H9 (cell line): ENCODE measurements around the gene CACNA2D3. TPM values are rescaled to one million over a fixed set of nuclear protein-coding genes. Genes with fewer than 3 reads are reported as not detected.

ENCODE experiments used
- DNase-seq: peaks from one replicate; pipeline ENCODE4 v3.0.0-alpha.2; 2017
- H2AFZ ChIP-seq: one replicate; pipeline ENCODE4 v1.6.1; 2013; ENCODE audit warnings: mild to moderate bottlenecking, low read length, control low read depth, moderate library complexity
- H2AK5ac ChIP-seq: 2 replicates; pipeline ENCODE4 v1.6.1; 2013; ENCODE audit warnings: low read length, control low read depth, mixed read lengths; ENCODE audit not compliant: insufficient read length
- H2BK120ac ChIP-seq: one replicate; pipeline ENCODE4 v1.6.1; 2013; ENCODE audit warnings: low read depth, mild to moderate bottlenecking, low read length, control low read depth, inconsistent platforms; ENCODE audit not compliant: poor library complexity, severe bottlenecking
- H2BK12ac ChIP-seq: 2 replicates; pipeline ENCODE4 v1.6.1; 2013; ENCODE audit warnings: low read length, control low read depth, mixed read lengths, low read depth; ENCODE audit not compliant: insufficient read length
- H2BK15ac ChIP-seq: 2 replicates; pipeline ENCODE4 v1.6.1; 2013; ENCODE audit warnings: low read depth, low read length, control low read depth
- H2BK20ac ChIP-seq: one replicate; pipeline ENCODE4 v1.6.1; 2013; ENCODE audit warnings: low read depth, mild to moderate bottlenecking, low read length, control low read depth, inconsistent platforms; ENCODE audit not compliant: poor library complexity, severe bottlenecking
- H2BK5ac ChIP-seq: 2 replicates; pipeline ENCODE4 v1.6.1; 2013; ENCODE audit warnings: low read length, control low read depth, mixed read lengths; ENCODE audit not compliant: insufficient read length
- H3K14ac ChIP-seq: 2 replicates; pipeline ENCODE4 v1.6.1; 2013; ENCODE audit warnings: low read length, control low read depth; ENCODE audit not compliant: insufficient read depth
- H3K18ac ChIP-seq: 2 replicates; pipeline ENCODE4 v1.6.1; 2013; ENCODE audit warnings: low read depth, mild to moderate bottlenecking, mixed read lengths, low read length, control low read depth; ENCODE audit not compliant: insufficient read length
- H3K23ac ChIP-seq: 2 replicates; pipeline ENCODE4 v1.6.1; 2013; ENCODE audit warnings: low read length, control low read depth, mixed read lengths, low read depth; ENCODE audit not compliant: insufficient read length
- H3K23me2 ChIP-seq: 2 replicates; pipeline ENCODE4 v1.6.1; 2013; ENCODE audit warnings: low read depth, mild to moderate bottlenecking, mixed read lengths, low read length, control low read depth; ENCODE audit not compliant: insufficient read length, poor library complexity, severe bottlenecking
- H3K27ac ChIP-seq: 2 replicates; pipeline ENCODE4 v1.5.1; 2013; ENCODE audit warnings: low read length, control low read depth, mixed read lengths, low read depth; ENCODE audit not compliant: insufficient read length
- H3K27me3 ChIP-seq: 2 replicates; pipeline ENCODE4 v1.6.1; 2013; ENCODE audit warnings: low read length, control low read depth, inconsistent platforms; ENCODE audit not compliant: insufficient read depth
- H3K4ac ChIP-seq: 2 replicates; pipeline ENCODE4 v1.6.1; 2013; ENCODE audit warnings: low read depth, mild to moderate bottlenecking, control low read depth, inconsistent platforms, low read length, moderate library complexity
- H3K4me1 ChIP-seq: 2 replicates; pipeline ENCODE4 v1.6.1; 2013; ENCODE audit warnings: low read length, control low read depth, inconsistent platforms; ENCODE audit not compliant: insufficient read depth
- H3K4me2 ChIP-seq: 2 replicates; pipeline ENCODE4 v1.6.1; 2013; ENCODE audit warnings: low read length, control low read depth, mixed read lengths; ENCODE audit not compliant: insufficient read length, insufficient read depth
- H3K56ac ChIP-seq: 2 replicates; pipeline ENCODE4 v1.6.1; 2013; ENCODE audit warnings: low read depth, mild to moderate bottlenecking, mixed read lengths, low read length, control low read depth; ENCODE audit not compliant: insufficient read length
- H3K79me1 ChIP-seq: 2 replicates; pipeline ENCODE4 v1.6.1; 2013; ENCODE audit warnings: low read depth, mild to moderate bottlenecking, moderate library complexity, low read length, control low read depth, inconsistent platforms; ENCODE audit not compliant: insufficient read depth, poor library complexity, severe bottlenecking
- H3K79me2 ChIP-seq: 2 replicates; pipeline ENCODE4 v1.6.1; 2013; ENCODE audit warnings: low read length, control low read depth, inconsistent platforms; ENCODE audit not compliant: insufficient read depth
- H3K9ac ChIP-seq: 2 replicates; pipeline ENCODE4 v1.6.1; 2013; ENCODE audit warnings: low read length, control low read depth, mixed read lengths; ENCODE audit not compliant: insufficient read length; ENCODE audit errors: extremely low read depth
- H3K9me3 ChIP-seq: one replicate; pipeline ENCODE4 v1.6.1; 2013; ENCODE audit warnings: low read depth, low read length, inconsistent platforms; ENCODE audit not compliant: control insufficient read depth
- H3T11ph ChIP-seq: one replicate; pipeline ENCODE4 v1.6.1; 2013; ENCODE audit warnings: mild to moderate bottlenecking, low read length, control low read depth, inconsistent platforms
- H4K20me1 ChIP-seq: one replicate; pipeline ENCODE4 v1.6.1; 2013; ENCODE audit not compliant: control insufficient read depth, insufficient read length, insufficient read depth
- H4K5ac ChIP-seq: 2 replicates; pipeline ENCODE4 v1.6.1; 2013; ENCODE audit warnings: low read depth, mild to moderate bottlenecking, mixed read lengths, low read length, control low read depth; ENCODE audit not compliant: insufficient read length
- H4K8ac ChIP-seq: replicated peaks from 2 replicates; pipeline ENCODE4 v1.6.1; 2013; ENCODE audit warnings: low read length, control low read depth, mixed read lengths, low read depth; ENCODE audit not compliant: insufficient read length
- H4K91ac ChIP-seq: 2 replicates; pipeline ENCODE4 v1.6.1; 2013; ENCODE audit warnings: low read depth, mild to moderate bottlenecking, moderate library complexity, mixed read lengths, low read length, control low read depth; ENCODE audit not compliant: insufficient read length
- H3K27ac Mint-ChIP-seq, 3 experiments: 2 replicates in 2 of 3; 3 replicates in 1 of 3; pipeline ENCODE4 v1.8.0; 2020 to 2021; ENCODE audit warnings: mixed read lengths in 3 of 3, mild to moderate bottlenecking in 1 of 3, moderate library complexity in 1 of 3
- H3K27me3 Mint-ChIP-seq: 2 replicates; pipeline ENCODE4 v1.8.0; 2021; ENCODE audit warnings: low read depth, mild to moderate bottlenecking, moderate library complexity, mixed read lengths
- H3K36me3 Mint-ChIP-seq, 3 experiments: 2 replicates in 2 of 3; 3 replicates in 1 of 3; pipeline ENCODE4 v1.8.0; 2020 to 2021; ENCODE audit warnings: low read depth in 3 of 3, mixed read lengths in 3 of 3; ENCODE audit not compliant: insufficient read depth in 1 of 3
- H3K4me1 Mint-ChIP-seq, 2 experiments: 2 replicates each; pipeline ENCODE4 v1.8.0; 2020; ENCODE audit warnings: mixed read lengths in 2 of 2
- H3K4me3 Mint-ChIP-seq, 2 experiments: 2 replicates in 1 of 2; 3 replicates in 1 of 2; pipeline ENCODE4 v1.8.0; 2020 to 2021; ENCODE audit warnings: mild to moderate bottlenecking in 2 of 2, mixed read lengths in 2 of 2, moderate library complexity in 1 of 2
- H3K9me3 Mint-ChIP-seq, 2 experiments: 2 replicates in 1 of 2; 3 replicates in 1 of 2; pipeline ENCODE4 v1.8.0; 2020; ENCODE audit warnings: mild to moderate bottlenecking in 2 of 2, mixed read lengths in 2 of 2, moderate library complexity in 1 of 2
- CTCF ChIP-seq: fragments of 200-600 bp; sonication (generic); conservative IDR thresholded peaks from 3 replicates; pipeline ENCODE4 v1.8.0; 2021; ENCODE audit warnings: antibody characterized with exemption, mild to moderate bottlenecking
- WGBS: extraction: QIAGEN DNeasy Blood & Tissue Kit; methylation state at CpG from one replicate; pipeline ENCODE4 v1.1.7; 2013; ENCODE audit warnings: missing lambda C conversion rate, low lambda C conversion rate, mixed read lengths; ENCODE audit not compliant: insufficient read length; ENCODE audit errors: extremely low coverage; 5-methylcytosine and 5-hydroxymethylcytosine counted together
- total RNA-seq: library from RNA; stranded (reverse); gene quantifications from 2 replicates; pipeline ENCODE4 v1.2.1, GENCODE V29; 2021

Gene CACNA2D3
- total RNA-seq, 1 experiment from 2014 or later: 3.2 TPM

- Mint-ChIP-seq H3K4me1 (peaks cover 36 to 40% of the 10 kb centered on the region in 2 experiments), H3K27ac (no peak overlapping the region), H3K4me3 (no peak overlapping the region), H3K9me3 (peaks cover 16 to 20% of the 10 kb centered on the region in 2 experiments), H3K36me3 (peaks cover 8 to 16% (median 12%) of the 10 kb centered on the region in 3 experiments), H3K27me3 (peaks cover 6% of the 10 kb centered on the region)
- Histone ChIP-seq H3K9me3 (peaks cover 18% of the 10 kb centered on the region), H4K20me1 (no peaks in the 10 kb centered on the region), H3K4ac (no peak overlapping the region), H3T11ph (no peak overlapping the region), H2BK5ac (no peak overlapping the region), H3K4me1 (peaks cover 4% of the 10 kb centered on the region; the same call in 1 of the 2 replicates), H4K91ac (no peak overlapping the region), H3K18ac (no peak overlapping the region), H2BK12ac (no peak overlapping the region), H3K27me3 (no peaks in the 10 kb centered on the region), H3K23ac (no peak overlapping the region), H3K27ac (no peak overlapping the region), H2BK20ac (no peak overlapping the region), H3K23me2 (no peaks in the 10 kb centered on the region), H4K5ac (no peak overlapping the region), H3K4me2 (no peak overlapping the region), H2BK15ac (no peak overlapping the region), H2AFZ (no peak overlapping the region), H2AK5ac (no peak overlapping the region), H3K79me1 (no peaks in the 10 kb centered on the region), H4K8ac (no peak overlapping the region), H3K79me2 (no peaks in the 10 kb centered on the region), H3K56ac (no peak overlapping the region), H3K9ac (no peak overlapping the region), H2BK120ac (no peak overlapping the region), H3K14ac (no peak overlapping the region)
- no peak for TF ChIP-seq CTCF
- no peak for DNase-seq
- WGBS: no CpG with 5 or more reads among the region's 4 CpGs
Measured at GRCh38 chr3:54073386-54073785, 49.0 kb upstream of the CACNA2D3 start.
